Hepatocyte (in vitro differentiated cells): ENCODE results near the gene NHERF1. TPM values are rescaled to one million over a fixed set of nuclear protein-coding genes. Genes with fewer than 3 reads are reported as not detected.

Experiments
- DNase-seq: peaks from one replicate; pipeline ENCODE4 v3.0.0-alpha.2; 2016; ENCODE audit warnings: low spot score
- H2AFZ ChIP-seq: fragments of 200-600 bp; sonication (generic); 2 replicates; pipeline ENCODE4 v1.6.0; 2016; ENCODE audit warnings: antibody characterized with exemption, mild to moderate bottlenecking
- H3K27ac ChIP-seq: fragments of 200-600 bp; sonication (generic); 2 replicates; pipeline ENCODE4 v1.5.1; 2016; ENCODE audit warnings: mild to moderate bottlenecking
- H3K27me3 ChIP-seq: fragments of 200-600 bp; sonication (generic); 2 replicates; pipeline ENCODE4 v1.6.1; 2016
- H3K36me3 ChIP-seq: fragments of 200-600 bp; sonication (generic); replicated peaks from 2 replicates; pipeline ENCODE4 v1.5.1; 2016; ENCODE audit warnings: low read depth; ENCODE audit not compliant: insufficient read depth
- H3K4me1 ChIP-seq: fragments of 200-600 bp; sonication (generic); 2 replicates; pipeline ENCODE4 v1.5.1; 2016; ENCODE audit warnings: mild to moderate bottlenecking, moderate library complexity; ENCODE audit not compliant: insufficient read depth
- H3K4me2 ChIP-seq: fragments of 200-600 bp; sonication (generic); 2 replicates; pipeline ENCODE4 v1.6.0; 2016
- H3K4me3 ChIP-seq: fragments of 200-600 bp; sonication (generic); 2 replicates; pipeline ENCODE4 v1.5.1; 2016; ENCODE audit warnings: mild to moderate bottlenecking
- H3K79me2 ChIP-seq: fragments of 200-600 bp; sonication (generic); 2 replicates; pipeline ENCODE4 v1.6.0; 2017; ENCODE audit warnings: mild to moderate bottlenecking
- H3K9me2 ChIP-seq: fragments of 200-600 bp; sonication (generic); replicated peaks from 2 replicates; pipeline ENCODE4 v1.6.0; 2017; ENCODE audit warnings: mild to moderate bottlenecking; ENCODE audit not compliant: insufficient read depth
- H3K9me3 ChIP-seq: fragments of 200-600 bp; sonication (generic); 2 replicates; pipeline ENCODE4 v1.5.1; 2016; ENCODE audit warnings: low read depth, mild to moderate bottlenecking
- H4K20me1 ChIP-seq: fragments of 200-600 bp; sonication (generic); 2 replicates; pipeline ENCODE4 v1.6.0; 2016; ENCODE audit warnings: mild to moderate bottlenecking; ENCODE audit not compliant: insufficient read depth, poor library complexity, severe bottlenecking
- EZH2 ChIP-seq: fragments of 200-600 bp; sonication (generic); IDR thresholded peaks from 2 replicates; pipeline ENCODE4 v1.6.1; 2016; ENCODE audit warnings: antibody characterized with exemption, mild to moderate bottlenecking, borderline replicate concordance
- EZH2phosphoT487 ChIP-seq: fragments of 200-600 bp; sonication (generic); IDR thresholded peaks from one replicate; pipeline ENCODE4 v1.6.1; 2018; ENCODE audit warnings: antibody characterized with exemption, mild to moderate bottlenecking, low read depth, moderate library complexity; ENCODE audit not compliant: unreplicated experiment, severe bottlenecking
- WGBS: methylation state at CpG from one replicate; pipeline ENCODE4 v1.1.6; 2016; ENCODE audit warnings: low lambda C conversion rate; ENCODE audit errors: missing lambda C conversion rate; 5-methylcytosine and 5-hydroxymethylcytosine counted together
- polyA plus RNA-seq: library from polyadenylated mRNA; unstranded; fragments of >200 nt; fragmentation: Nextera tagmentation; extraction: Ambion mirVana; gene quantifications from 2 replicates; pipeline ENCODE4 v1.2.1, GENCODE V29; 2016
- total RNA-seq: library from RNA; depleted of rRNA; stranded (reverse); fragments of >200 nt; gene quantifications from 2 replicates; pipeline ENCODE4 v1.2.3, GENCODE V29; 2014
- TF ChIP-seq, protein P1 (sequence below): fragments of 200-600 bp; sonication (generic); IDR thresholded peaks from 2 replicates; pipeline ENCODE4 v1.5.1; 2016; ENCODE audit warnings: antibody characterized with exemption, mild to moderate bottlenecking; ENCODE audit not compliant: poor library complexity

The NHERF1 gene
- total and polyA plus RNA-seq, 2 experiments from 2014 or later: 263 to 763 TPM

- peaks cover 10% of the 10 kb centered on the region for H3K4me1 ChIP-seq
- peak within 1 kb of the TSS; percentile 79 for H2AFZ ChIP-seq
- H3K9me3 ChIP-seq: no peaks in the 10 kb centered on the region
- 0% methylated on average over 38 of the region's 64 CpGs for WGBS
- no peaks in the 10 kb centered on the region for H3K9me2 ChIP-seq
- peaks cover 33% of the 10 kb centered on the region for H3K79me2 ChIP-seq
- H3K4me2 ChIP-seq: peak within 1 kb of the TSS; percentile 95
- no peaks in the 10 kb centered on the region for H4K20me1 ChIP-seq
- H3K27me3 ChIP-seq: no peaks in the 10 kb centered on the region
- H3K27ac ChIP-seq: peak within 1 kb of the TSS; percentile 82
- H3K36me3 ChIP-seq: no peaks in the 10 kb centered on the region
- TF ChIP-seq EZH2phosphoT487: no peak
- DNase-seq: peak; percentile 99
- H3K4me3 ChIP-seq: peak within 1 kb of the TSS; percentile 79
These were observed 27.9 kb downstream of the NHERF1 start, which contains the start of gene NAT9 for GRCh38 chr17:74776044-74776962. Gene NAT9 (minus strand): TSS chr17:74776345. CDS start chr17:74775698, 647 bp downstream.

DNA sequence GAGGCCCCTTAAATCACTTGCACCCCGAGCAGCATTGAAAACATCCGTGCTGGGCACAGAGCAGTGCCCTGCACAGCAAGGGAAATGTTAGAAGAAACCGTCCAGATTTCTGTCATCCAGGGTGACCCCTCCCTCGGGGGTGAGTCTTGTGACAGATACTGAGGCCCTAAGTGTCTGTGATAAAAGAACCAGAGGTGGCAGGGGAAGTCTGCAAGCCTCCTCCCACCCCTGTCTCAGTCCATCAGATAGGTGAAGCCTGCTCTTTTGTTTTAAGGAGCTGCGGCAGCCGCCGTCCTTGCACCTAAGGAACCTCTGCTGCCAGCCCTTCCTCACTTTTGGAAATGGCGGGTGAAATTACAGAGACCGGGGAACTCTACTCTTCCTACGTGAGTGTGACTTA is 28.6 kb downstream of the NHERF1 start:
- no peaks in the 10 kb centered on the region for H3K27me3 ChIP-seq
- H3K36me3 ChIP-seq: no peaks in the 10 kb centered on the region
- H3K9me2 ChIP-seq: no peaks in the 10 kb centered on the region
- TF ChIP-seq EZH2phosphoT487: no peak
- TF ChIP-seq, protein P1, sequence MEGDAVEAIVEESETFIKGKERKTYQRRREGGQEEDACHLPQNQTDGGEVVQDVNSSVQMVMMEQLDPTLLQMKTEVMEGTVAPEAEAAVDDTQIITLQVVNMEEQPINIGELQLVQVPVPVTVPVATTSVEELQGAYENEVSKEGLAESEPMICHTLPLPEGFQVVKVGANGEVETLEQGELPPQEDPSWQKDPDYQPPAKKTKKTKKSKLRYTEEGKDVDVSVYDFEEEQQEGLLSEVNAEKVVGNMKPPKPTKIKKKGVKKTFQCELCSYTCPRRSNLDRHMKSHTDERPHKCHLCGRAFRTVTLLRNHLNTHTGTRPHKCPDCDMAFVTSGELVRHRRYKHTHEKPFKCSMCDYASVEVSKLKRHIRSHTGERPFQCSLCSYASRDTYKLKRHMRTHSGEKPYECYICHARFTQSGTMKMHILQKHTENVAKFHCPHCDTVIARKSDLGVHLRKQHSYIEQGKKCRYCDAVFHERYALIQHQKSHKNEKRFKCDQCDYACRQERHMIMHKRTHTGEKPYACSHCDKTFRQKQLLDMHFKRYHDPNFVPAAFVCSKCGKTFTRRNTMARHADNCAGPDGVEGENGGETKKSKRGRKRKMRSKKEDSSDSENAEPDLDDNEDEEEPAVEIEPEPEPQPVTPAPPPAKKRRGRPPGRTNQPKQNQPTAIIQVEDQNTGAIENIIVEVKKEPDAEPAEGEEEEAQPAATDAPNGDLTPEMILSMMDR: no peak
- no peak for TF ChIP-seq EZH2
- H3K27ac ChIP-seq: no peak overlapping the region
- H4K20me1 ChIP-seq: no peaks in the 10 kb centered on the region
- H3K79me2 ChIP-seq: peaks cover 38% of the 10 kb centered on the region
- no peak for DNase-seq
- peak overlapping the region; percentile 93 for H3K4me2 ChIP-seq
- whole genome bisulfite sequencing: 31% methylated on average over 10 of the region's 10 CpGs
- peak overlapping the region; percentile 40 for H3K4me3 ChIP-seq
- H3K4me1 ChIP-seq: peaks cover 10% of the 10 kb centered on the region
- no peak overlapping the region for H2AFZ ChIP-seq
- no peaks in the 10 kb centered on the region for H3K9me3 ChIP-seq

DNA sequence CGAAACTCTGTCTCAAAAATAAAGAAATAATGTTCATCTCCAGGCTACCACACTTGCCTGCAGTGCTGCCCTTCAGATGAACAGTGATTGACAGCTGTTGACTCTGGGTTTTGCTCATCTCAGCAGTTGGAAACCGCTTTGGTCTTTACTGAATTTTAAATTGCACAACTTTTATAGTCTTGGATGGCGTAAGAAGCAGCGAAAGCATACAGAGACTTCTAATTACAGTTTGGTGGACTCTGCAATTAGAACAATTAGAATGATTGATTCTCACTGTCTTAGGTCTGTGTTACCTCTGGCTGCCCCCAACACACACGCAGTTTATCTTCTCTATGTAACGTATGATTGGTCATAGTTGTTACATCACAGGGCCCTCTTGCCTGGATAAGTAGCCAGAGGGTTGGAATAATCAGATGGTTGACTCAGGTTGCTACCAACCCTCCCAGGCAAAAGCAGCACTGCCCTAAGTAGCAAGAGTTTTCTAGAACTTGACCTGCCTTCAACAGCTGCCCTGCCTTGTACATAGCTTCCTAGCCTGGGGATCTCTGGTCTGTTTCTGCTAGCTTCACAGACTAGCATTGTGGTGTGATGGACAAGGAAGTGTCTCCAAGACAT is 29.6 kb downstream of the NHERF1 start:
- Histone ChIP-seq H3K36me3 (no peaks in the 10 kb centered on the region), H3K4me1 (peaks cover 10% of the 10 kb centered on the region), H3K27me3 (no peaks in the 10 kb centered on the region), H2AFZ (no peak overlapping the region), H3K9me3 (no peaks in the 10 kb centered on the region), H3K9me2 (no peaks in the 10 kb centered on the region), H3K27ac (no peak overlapping the region), H3K79me2 (peaks cover 38% of the 10 kb centered on the region), H3K4me2 (peak overlapping the region; percentile 93), H3K4me3 (no peak overlapping the region), H4K20me1 (no peaks in the 10 kb centered on the region)
- DNase-seq: no peak
- WGBS: 87% methylated on average over 6 of the region's 6 CpGs
- TF ChIP-seq, protein P1: no peak
- TF ChIP-seq EZH2 (no peak), EZH2phosphoT487 (no peak)

DNA sequence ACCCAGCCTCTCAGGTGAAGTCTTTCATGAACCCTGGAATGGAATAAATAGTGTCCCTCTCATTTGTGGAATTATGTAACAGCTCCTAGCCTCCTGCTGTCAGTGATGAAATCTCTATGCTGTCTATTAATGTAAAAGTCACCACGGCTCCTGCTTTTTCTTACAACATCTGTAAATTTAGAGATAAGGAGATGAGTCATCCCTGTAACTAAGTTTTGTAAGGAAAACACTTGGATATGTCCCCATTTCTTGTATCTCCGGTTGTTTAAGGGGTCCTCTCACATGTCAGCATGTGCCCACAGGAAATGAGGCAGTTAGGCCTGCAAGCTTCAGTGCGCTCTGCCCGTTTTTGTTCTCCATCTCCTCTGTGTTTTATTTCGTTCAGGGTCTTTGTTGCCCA is 30.5 kb downstream of the NHERF1 start:
- WGBS: 65% methylated on average over 5 of the region's 5 CpGs
- Histone ChIP-seq H3K9me3 (no peaks in the 10 kb centered on the region), H3K27me3 (no peaks in the 10 kb centered on the region), H3K4me1 (peaks cover 10% of the 10 kb centered on the region), H3K9me2 (no peaks in the 10 kb centered on the region), H3K4me3 (no peak overlapping the region), H3K4me2 (no peak overlapping the region), H2AFZ (no peak overlapping the region), H3K27ac (no peak overlapping the region), H3K36me3 (no peaks in the 10 kb centered on the region), H3K79me2 (peaks cover 38% of the 10 kb centered on the region), H4K20me1 (no peaks in the 10 kb centered on the region)
- DNase-seq: no peak
- no peak for TF ChIP-seq EZH2
- TF ChIP-seq, protein P1: no peak
- no peak for TF ChIP-seq EZH2phosphoT487
